GM21367 (cell line): ENCODE data around the gene LRPPRC.
"Not testable (repeated sequence)": the region's sequence is repeated elsewhere in the genome, so short reads cannot be mapped to it uniquely, and the experiment has no call there.

Experiments used
- ATAC-seq: cut with Tn5 transposase; IDR thresholded peaks from one replicate; pipeline ENCODE4 v1.9.1; 2021; ENCODE audit not compliant: unreplicated experiment

LRPPRC gene

DNA sequence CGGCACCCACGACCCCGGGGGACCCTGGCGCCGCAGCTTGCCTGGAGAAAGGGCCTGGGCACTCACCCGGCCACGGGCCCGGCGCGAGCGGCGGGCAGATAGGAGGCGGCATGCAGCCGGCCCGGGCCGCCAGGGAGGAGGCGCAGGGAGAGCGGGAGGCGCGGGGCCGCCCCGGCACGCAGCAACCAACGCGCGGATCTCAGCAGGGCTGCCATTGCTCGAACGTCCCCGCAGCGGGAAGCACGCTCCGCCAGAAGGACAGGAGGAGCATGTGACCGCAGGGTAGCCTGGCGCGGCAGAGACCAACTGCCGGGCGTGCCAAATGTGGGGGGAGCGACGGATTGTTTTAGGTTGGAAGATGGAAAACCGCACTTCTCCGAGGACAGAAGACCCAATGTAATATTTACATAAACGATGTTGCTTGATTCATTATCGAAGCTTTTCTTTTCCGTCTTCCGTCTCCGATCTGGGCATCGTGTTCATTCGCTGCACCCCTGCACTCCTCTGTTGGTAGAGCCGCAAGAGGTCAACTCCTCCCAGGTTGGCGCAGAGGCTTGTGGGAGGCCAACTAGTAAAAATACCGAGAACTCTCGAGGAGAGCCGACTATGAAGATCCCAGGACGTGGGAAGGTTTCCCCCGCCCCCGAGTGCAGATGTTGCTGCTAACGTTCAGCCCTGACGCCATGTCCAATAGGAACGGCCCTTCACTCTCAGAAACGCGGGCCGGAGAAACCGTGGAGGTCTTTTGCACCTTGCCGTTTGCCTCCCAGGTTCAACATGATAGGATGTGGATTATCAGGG lies at the start of gene LRPPRC:
Gene LRPPRC (minus strand): TSS at position 257 of the 801 bp plus-strand sequence. CDS start 42 bp downstream, at position 215.
- ATAC-seq, result peak; percentile 87

DNA sequence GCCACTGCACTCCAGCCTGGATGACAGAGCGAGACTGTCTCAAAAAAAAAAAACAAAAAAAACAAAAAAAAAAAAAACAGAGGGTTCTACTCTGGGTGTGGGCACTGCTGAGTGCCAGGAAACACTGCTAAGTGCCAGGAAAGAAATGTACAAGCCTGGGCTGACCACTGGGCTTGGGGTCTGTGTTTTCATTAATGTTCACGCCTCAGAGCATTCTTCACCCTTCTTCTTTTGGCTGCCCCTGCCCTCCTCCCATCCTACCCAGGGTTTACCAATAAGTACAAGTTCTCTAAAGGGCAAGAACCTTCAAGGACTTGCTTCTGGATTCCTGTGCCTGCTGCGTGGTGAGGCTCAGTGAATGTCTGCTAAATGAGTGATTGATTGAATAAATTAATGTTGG lies 49.3 kb upstream of the LRPPRC start:
- no peak for ATAC-seq

DNA sequence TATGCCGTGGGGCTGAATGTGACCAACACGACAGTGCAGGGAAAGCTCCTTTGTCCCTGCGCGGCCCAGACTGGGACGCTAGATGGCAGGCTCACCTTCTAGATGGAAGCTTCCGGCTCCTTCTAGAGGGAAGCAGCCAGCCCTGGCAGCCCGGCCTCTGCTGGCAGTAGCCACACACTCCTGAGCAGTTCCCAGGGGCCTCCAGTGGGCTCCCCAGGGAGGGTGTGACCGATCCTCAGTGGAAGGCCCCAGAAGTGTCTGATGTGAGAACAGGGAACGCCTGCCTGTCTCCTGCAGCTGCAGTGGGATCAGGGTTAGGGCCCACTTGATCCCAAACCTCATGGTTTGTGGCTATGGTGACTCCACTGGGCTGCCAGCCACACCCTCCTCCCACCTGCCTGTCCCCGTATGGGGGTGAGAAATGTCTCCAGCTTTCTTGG lies 48.5 kb upstream of the LRPPRC start:
- ATAC-seq, result peak; percentile 98

GRCh38 chr2:44040365-44040764 lies 44.6 kb upstream of the LRPPRC start:
- ATAC-seq, result no peak

- ATAC-seq, result no peak
Measured at GRCh38 chr2:44038277-44038676, 42.5 kb upstream of the LRPPRC start.

- ATAC-seq, result no peak
Measured at GRCh38 chr2:44037221-44037620, 41.4 kb upstream of the LRPPRC start.

DNA sequence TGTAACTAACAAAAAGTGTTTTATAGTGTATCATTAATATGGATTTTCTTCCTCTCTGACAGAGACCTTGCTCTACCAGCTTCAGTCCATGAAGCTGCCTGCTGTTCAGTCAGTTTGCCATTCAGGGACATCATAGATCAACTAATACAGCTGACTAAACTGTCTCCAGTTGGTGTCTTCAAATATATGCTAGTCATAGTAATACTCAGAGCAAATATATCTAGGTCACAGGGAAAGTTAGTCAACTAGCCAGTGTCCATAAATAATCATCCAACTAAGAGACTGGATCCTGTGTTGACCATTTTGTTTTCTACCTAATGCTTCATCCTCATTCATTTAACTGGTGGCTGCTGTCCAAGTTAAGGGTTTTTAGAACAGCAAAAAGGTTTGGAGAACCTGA lies 38.2 kb upstream of the LRPPRC start:
- ATAC-seq, result no peak

DNA sequence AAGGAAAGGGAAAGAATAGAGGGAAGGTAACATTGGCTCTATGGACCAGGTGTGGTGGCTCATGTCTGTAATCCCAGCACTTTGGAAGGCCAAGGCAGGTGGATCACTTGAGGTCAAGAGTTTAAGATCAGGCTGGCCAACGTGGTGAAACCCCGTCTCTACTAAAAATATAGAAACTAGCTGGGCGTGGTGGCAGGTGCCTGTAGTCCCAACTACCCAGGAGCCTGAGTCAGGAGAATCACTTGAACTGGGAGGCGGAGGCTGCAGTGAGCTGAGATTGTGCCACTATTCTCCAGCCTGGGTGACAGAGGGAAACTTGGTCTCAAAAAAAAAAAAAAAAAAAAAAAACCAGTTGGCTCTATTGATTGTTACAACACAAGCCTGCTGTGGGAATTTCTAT lies 31.3 kb upstream of the LRPPRC start:
- ATAC-seq, result not testable (repeated sequence)

DNA sequence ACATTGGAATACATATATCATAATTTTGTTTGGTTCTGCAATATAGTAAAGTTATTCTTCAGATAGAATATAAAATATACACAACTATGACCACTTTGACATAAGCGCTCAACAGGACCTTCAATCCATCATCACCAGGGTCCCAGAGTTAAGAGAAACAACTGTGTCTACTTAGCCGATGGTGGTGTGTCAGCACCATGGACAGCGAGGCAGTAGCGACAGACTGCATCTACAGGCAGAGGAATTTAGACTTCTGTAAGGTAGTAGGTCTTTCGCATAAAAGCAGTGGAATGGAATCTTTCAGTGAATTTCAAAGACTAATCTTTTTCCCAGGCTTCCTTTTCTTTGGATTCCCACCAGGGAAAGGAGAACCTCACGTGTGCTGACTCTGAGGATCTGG lies 20.5 kb upstream of the LRPPRC start:
- ATAC-seq, result no peak

DNA sequence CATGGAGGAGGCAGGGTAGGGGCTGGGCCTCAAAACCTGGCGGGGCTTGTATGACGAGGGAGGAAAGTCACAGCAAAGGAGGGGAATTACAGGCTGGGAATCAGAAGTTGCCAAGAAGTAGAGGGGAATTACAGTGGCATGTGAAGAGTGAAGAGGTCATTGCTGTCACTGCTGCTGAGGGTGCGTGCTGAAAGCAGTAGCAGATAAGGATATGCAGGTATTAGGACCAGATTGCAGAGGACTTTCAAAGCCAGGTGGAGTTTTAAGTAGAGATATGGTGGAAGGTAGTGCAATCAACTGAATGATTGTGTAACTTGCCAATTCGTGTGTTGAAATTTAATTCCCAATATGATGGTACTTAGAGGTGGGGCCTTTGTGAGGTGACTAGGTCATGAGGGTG lies 19.4 kb upstream of the LRPPRC start:
- ATAC-seq, result no peak

- ATAC-seq, result not testable (repeated sequence)
Measured at GRCh38 chr2:44013205-44013604, 17.4 kb upstream of the LRPPRC start.

DNA sequence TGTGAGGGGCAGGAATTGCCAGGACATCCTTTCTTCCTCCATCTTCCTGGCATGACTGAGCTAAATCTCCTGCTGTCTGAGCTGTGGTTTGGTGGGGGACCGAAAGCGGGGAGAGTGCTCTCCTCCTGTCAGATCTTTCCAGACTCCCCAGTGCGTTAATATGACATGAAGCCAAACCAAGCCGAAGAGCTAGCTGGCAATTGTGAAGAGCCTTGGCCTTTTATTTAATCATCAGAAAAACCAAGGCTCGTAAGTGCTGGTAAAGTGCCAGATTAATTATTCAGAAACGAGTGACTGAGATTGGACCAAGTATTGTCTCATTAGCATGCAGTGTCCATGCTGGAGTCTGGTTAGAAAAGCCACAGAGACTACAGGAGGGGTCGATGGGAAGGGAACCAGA lies 14.5 kb upstream of the LRPPRC start:
- no peak for ATAC-seq

- ATAC-seq, result no peak
Measured at GRCh38 chr2:44009136-44009735, 13.4 kb upstream of the LRPPRC start.

GRCh38 chr2:44005846-44006245 lies 10.1 kb upstream of the LRPPRC start:
- no peak for ATAC-seq

DNA sequence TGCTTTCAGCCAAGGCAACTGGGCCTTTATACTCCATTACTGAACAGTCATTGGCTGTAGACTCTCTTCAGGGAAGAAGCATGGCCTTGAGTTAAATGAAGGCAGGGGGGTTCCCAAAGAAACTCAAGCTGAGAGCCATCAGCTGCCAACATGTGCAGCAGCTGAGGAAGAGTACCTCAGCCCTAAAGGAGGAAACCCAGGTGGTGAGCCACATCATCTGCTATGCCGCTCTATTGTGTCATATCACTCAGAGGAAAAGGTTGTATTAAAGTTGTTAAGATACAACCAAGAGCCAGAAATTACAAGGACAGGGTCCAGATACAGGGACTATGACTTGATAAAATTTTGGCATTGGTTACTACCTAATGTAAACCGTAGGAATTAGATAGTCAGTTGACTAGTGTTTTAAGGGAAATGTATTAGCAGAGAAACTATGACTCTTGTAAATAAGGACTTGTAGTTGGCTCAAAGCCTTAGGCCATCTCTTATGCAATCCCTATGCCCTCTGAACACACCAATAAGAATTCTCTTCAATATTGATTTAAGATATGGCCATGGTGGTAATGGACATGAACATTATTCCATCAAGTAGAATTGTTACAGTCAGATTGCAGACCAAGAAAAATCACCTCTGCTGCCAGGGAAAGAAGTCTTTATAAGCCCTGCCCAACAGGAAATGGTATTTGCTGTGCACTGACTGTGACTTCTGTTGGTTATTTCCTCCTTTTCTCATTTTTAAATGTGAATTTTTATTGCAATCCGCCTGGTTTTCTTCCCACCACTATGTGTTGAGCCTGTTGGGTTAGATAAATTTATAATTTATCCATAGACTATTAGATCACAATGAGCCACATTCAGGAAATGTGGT lies 9.2 kb upstream of the LRPPRC start:
- ATAC-seq, result no peak

GRCh38 chr2:44001716-44002115 lies 5.9 kb upstream of the LRPPRC start:
- ATAC-seq, result no peak

GRCh38 chr2:43998263-43998662 lies 2.5 kb upstream of the LRPPRC start:
- ATAC-seq, result no peak

DNA sequence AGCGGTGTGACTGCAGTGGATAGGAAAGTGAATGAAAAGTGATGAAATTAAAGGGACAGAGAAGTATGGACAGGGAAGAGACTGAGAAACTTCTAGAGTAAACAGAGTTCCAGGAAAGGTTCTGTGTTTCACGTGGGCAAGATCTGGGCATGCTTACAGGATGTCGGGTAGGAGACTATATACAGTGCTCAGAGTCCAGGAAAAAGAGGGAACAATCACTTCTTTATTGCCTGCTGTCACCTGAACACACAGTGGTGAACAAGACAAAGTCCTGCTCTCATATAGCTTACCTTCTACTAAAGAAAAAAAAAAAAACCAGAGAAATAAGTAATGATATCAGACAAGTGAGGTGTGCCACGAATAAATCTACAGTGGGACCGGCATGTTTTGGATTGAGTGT lies 2.4 kb downstream of the LRPPRC start:
- ATAC-seq, result no peak

GRCh38 chr2:43989545-43989944 lies 6.2 kb downstream of the LRPPRC start:
- ATAC-seq, result no peak

DNA sequence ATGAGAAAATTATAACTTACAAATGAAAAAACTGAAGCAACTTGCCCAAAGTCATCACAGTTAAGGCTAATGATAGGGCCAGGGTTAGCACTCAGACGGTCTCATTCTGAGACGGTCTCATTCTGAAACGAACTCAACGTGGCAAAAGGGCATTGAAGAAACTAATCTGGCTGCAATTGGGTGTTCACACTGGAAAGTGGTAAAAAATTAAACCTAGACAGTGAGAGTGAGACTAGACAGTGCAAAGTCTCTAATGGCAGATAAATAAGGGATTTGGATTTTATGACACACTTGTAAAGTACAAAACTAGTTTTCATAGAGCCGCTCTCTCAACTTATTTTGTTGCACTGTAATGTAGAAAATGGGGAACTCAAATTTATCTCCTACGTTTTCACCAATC lies 9.2 kb downstream of the LRPPRC start:
- ATAC-seq, result no peak

- no peak for ATAC-seq
Measured at GRCh38 chr2:43985359-43985758, 10.4 kb downstream of the LRPPRC start.

GRCh38 chr2:43984533-43984932 lies 11.3 kb downstream of the LRPPRC start:
- ATAC-seq, result no peak
